H1 (cell line): ENCODE data around the gene MTX1.

ENCODE experiments used
- CTCF ChIP-seq, 3 experiments: IDR thresholded peaks; 1 replicate in 2 of 3; 2 replicates in 1 of 3; pipeline versions ENCODE4 v1.5.1 to v1.6.1; 2011; ENCODE audit warnings: low read length in 3 of 3, mild to moderate bottlenecking in 3 of 3, inconsistent platforms in 2 of 3, low read depth in 1 of 3, moderate library complexity in 1 of 3; ENCODE audit not compliant: insufficient read depth in 1 of 3; ENCODE audit errors: control extremely low read depth in 1 of 3
- EP300 ChIP-seq, 2 experiments: IDR thresholded peaks; 1 replicate in 1 of 2; 2 replicates in 1 of 2; pipeline ENCODE4 v1.6.1; 2011 to 2012; ENCODE audit warnings: low read depth in 2 of 2, low read length in 2 of 2, mild to moderate bottlenecking in 2 of 2, borderline replicate concordance in 1 of 2, inconsistent platforms in 1 of 2, moderate library complexity in 1 of 2
- SIRT6 ChIP-seq: IDR thresholded peaks from one replicate; pipeline ENCODE4 v1.7.1; 2012; ENCODE audit warnings: low read length, inconsistent platforms

GRCh38 chr1:155202198-155202597, 6.3 kb upstream of the MTX1 start:
- TF ChIP-seq SIRT6 (no peak), CTCF (IDR thresholded peaks at IDR 0.05; ENCODE audit: control extremely low read depth in 1 of 3, insufficient read depth in 1 of 3, low read depth in 1 of 3, low read length in 3 of 3) (no peak), EP300 (IDR thresholded peaks at IDR 0.05; ENCODE audit: borderline replicate concordance in 1 of 2, low read depth in 2 of 2, low read length in 2 of 2) (no peak)
